ENCODE data around the gene TMEM87B. TPM values are rescaled to one million over a fixed set of nuclear protein-coding genes. Genes with fewer than 3 reads are reported as not detected.
A peak's percentile ranks its signal among the peaks of the same experiment; 100 is the strongest.
"Not testable (repeated sequence)": the region's sequence is repeated elsewhere in the genome, so short reads cannot be mapped to it uniquely, and the experiment has no call there.

Gene TMEM87B
- total RNA-seq, 1 experiment from 2014 or later = 21.8 TPM

- POLR2A ChIA-PET (ENCODE audit: low non-redundant PET) = no interaction called here
- intact Hi-C loops (cut with micrococcal nuclease; ENCODE audit: unreplicated experiment) = no loop called here
- H3K36me3 ChIP-seq (ENCODE audit: insufficient read depth, low read length, poor library complexity, severe bottlenecking) = peaks cover 52% of the 10 kb centered on the region
These were observed 55.9 kb downstream of the TMEM87B start for GRCh38 chr2:112110966-112111365.

DNA sequence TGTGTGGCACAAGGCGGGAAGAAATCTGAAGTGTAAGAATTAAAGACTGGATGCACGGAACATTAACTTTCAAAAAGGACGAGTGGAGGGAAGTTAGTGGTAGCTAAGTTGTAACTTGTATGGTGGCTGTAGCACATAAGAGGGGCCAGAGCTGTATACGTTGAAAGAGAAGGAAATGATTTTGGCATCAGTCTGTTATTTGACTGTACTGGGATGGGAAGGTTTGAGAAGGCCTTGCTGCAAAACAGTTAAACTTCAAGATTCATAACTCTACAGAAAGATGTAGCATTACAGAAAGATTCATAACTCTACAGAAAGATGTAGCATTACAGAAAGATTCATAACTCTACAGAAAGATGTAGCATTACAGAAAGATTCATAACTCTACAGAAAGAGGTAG is 58.3 kb downstream of the TMEM87B start:
- H3K4me3 ChIP-seq (ENCODE audit: low read depth, low read length, poor library complexity, severe bottlenecking); BruUV-seq (replicated peaks); H3K4me1 ChIP-seq (ENCODE audit: insufficient read depth, low read length, poor library complexity, severe bottlenecking); intact Hi-C loops (cut with micrococcal nuclease; ENCODE audit: unreplicated experiment); DNase-seq (ENCODE audit: low spot score); H3K27ac ChIP-seq (ENCODE audit: low read depth, low read length, poor library complexity, severe bottlenecking); H3K27me3 ChIP-seq (replicated peaks; ENCODE audit: insufficient read depth, low read depth, low read length, poor library complexity); POLR2A ChIA-PET (ENCODE audit: low non-redundant PET); CTCF ChIA-PET: not testable (repeated sequence)
- peaks cover 39% of the 10 kb centered on the region for H3K36me3 ChIP-seq (ENCODE audit: insufficient read depth, low read length, poor library complexity, severe bottlenecking)
- H3K9me3 ChIP-seq (ENCODE audit: low read depth, low read length, poor library complexity, severe bottlenecking) = peaks cover 25% of the 10 kb centered on the region

More at GRCh38 chr2:112110966-112111365, 55.9 kb downstream of the TMEM87B start:
- Histone ChIP-seq H3K4me1 (ENCODE audit: insufficient read depth, low read length, poor library complexity, severe bottlenecking) (no peaks in the 10 kb centered on the region), H3K27me3 (replicated peaks; ENCODE audit: insufficient read depth, low read depth, low read length, poor library complexity) (no peaks in the 10 kb centered on the region), H3K9me3 (ENCODE audit: low read depth, low read length, poor library complexity, severe bottlenecking) (peaks cover 27% of the 10 kb centered on the region), H3K4me3 (ENCODE audit: low read depth, low read length, poor library complexity, severe bottlenecking) (no peak overlapping the region), H3K27ac (ENCODE audit: low read depth, low read length, poor library complexity, severe bottlenecking) (no peak overlapping the region)
- TF ChIP-seq CTCF (conservative IDR thresholded peaks at IDR 0.05; ENCODE audit: low read depth, low read length) = no peak
- no peak for TF ChIP-seq EZH2 (IDR thresholded peaks at IDR 0.05; ENCODE audit: borderline replicate concordance, low read depth, low read length, poor library complexity, severe bottlenecking)
- no TSS peak for BruUV-seq (replicated peaks)
- CTCF ChIA-PET = no interaction called here
- DNase-seq (ENCODE audit: low spot score) = no peak

DNA sequence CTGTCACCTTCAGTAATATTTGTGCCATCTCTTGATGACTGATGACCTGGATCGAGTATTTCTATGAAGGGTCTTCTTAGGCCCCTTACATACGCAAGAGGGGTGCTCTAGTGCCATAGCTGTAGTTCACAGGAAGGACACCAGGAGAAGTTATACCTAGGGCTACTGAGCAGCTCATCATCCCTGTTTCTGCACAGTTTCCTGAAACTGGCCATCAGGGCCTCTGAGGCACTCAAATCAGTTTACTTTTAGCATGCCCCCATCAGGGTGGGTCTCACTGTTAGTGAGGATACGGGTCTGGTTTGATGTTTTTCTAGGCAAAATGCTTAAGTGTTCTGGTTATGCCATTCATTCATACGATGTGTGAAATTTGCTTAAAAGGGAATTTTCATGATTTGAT is 63.1 kb downstream of the TMEM87B start:
- Histone ChIP-seq H3K4me3 (ENCODE audit: low read depth, low read length, poor library complexity, severe bottlenecking) (no peak overlapping the region), H3K9me3 (ENCODE audit: low read depth, low read length, poor library complexity, severe bottlenecking) (no peaks in the 10 kb centered on the region), H3K36me3 (ENCODE audit: insufficient read depth, low read length, poor library complexity, severe bottlenecking) (peaks cover 10% of the 10 kb centered on the region), H3K27ac (ENCODE audit: low read depth, low read length, poor library complexity, severe bottlenecking) (no peak overlapping the region), H3K4me1 (ENCODE audit: insufficient read depth, low read length, poor library complexity, severe bottlenecking) (no peaks in the 10 kb centered on the region), H3K27me3 (replicated peaks; ENCODE audit: insufficient read depth, low read depth, low read length, poor library complexity) (no peaks in the 10 kb centered on the region)
- POLR2A ChIA-PET (ENCODE audit: low non-redundant PET) = no interaction called here
- BruUV-seq (replicated peaks) = no TSS peak
- intact Hi-C loops (cut with micrococcal nuclease; ENCODE audit: unreplicated experiment) = loop anchor here (5.0 kb wide), 1 partner anchor 231 kb away; no protein-coding TSS in a partner anchor
- CTCF ChIA-PET = no interaction called here
- peak; percentile 23; the same call in 1 of the 2 replicates for TF ChIP-seq CTCF (conservative IDR thresholded peaks at IDR 0.05; ENCODE audit: low read depth, low read length)
- no peak for TF ChIP-seq EZH2 (IDR thresholded peaks at IDR 0.05; ENCODE audit: borderline replicate concordance, low read depth, low read length, poor library complexity, severe bottlenecking)
- DNase-seq (ENCODE audit: low spot score) = no peak

DNA sequence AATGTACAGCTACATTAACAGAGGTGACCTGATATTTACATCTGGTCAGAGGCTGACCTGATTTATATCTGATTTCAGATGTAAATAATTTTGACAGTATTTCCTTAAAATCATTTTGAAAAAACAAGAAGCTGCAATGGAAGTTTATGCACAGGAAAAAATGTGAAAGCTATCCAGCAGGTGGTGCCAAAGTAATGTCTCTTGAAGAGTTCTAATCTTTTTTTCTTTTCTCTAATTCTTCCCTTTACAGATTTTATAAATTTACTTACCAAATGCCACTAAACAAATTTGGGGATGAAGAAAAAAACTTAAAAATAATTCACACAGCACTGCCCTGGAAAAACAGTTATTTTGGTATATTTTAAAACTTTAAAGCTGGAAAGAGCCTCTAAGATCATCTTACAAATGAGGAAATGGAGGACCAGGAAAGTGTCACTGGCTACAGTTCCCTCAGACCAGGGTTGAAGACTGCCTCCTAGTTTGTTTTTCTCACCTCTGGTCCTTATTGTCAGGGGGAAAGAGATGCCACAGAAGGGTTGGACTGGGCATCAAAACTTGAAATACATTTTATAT is 66.7 kb downstream of the TMEM87B start:
- CTCF ChIA-PET = interaction anchor here (0.5 to 1.1 kb wide), 3 partner anchors 24 to 312 kb away, joined by 3 to 11 read pairs (median 4); partner anchors contain the start of gene RGPD8

More for the DNA sequence above, 66.7 kb downstream of the TMEM87B start:
- Histone ChIP-seq H3K4me1 (ENCODE audit: insufficient read depth, low read length, poor library complexity, severe bottlenecking) (no peaks in the 10 kb centered on the region), H3K27me3 (replicated peaks; ENCODE audit: insufficient read depth, low read depth, low read length, poor library complexity) (no peaks in the 10 kb centered on the region), H3K9me3 (ENCODE audit: low read depth, low read length, poor library complexity, severe bottlenecking) (peaks cover 7% of the 10 kb centered on the region), H3K36me3 (ENCODE audit: insufficient read depth, low read length, poor library complexity, severe bottlenecking) (peaks cover 7% of the 10 kb centered on the region), H3K27ac (ENCODE audit: low read depth, low read length, poor library complexity, severe bottlenecking) (no peak overlapping the region), H3K4me3 (ENCODE audit: low read depth, low read length, poor library complexity, severe bottlenecking) (no peak overlapping the region)
- no TSS peak for BruUV-seq (replicated peaks)
- POLR2A ChIA-PET (ENCODE audit: low non-redundant PET) = no interaction called here
- peak; percentile 66 for DNase-seq (ENCODE audit: low spot score)
- peak; percentile 81 for TF ChIP-seq CTCF (conservative IDR thresholded peaks at IDR 0.05; ENCODE audit: low read depth, low read length)
- no peak for TF ChIP-seq EZH2 (IDR thresholded peaks at IDR 0.05; ENCODE audit: borderline replicate concordance, low read depth, low read length, poor library complexity, severe bottlenecking)
- intact Hi-C loops (cut with micrococcal nuclease; ENCODE audit: unreplicated experiment) = loop anchor here (5.0 kb wide), 1 partner anchor 461 kb away; the partner anchor contains the start of gene CHCHD5

All from A673 (cell line).